ENCODE results near the gene TAL1. TPM values are rescaled to one million over a fixed set of nuclear protein-coding genes. Genes with fewer than 3 reads are reported as not detected.

TAL1 gene
- total and polyA plus RNA-seq, 2 of the 13 experiments (the other 11 are each of a cell fraction or from before 2014, with no cell fraction given) = 0.05 TPM; not detected in 1

DNA sequence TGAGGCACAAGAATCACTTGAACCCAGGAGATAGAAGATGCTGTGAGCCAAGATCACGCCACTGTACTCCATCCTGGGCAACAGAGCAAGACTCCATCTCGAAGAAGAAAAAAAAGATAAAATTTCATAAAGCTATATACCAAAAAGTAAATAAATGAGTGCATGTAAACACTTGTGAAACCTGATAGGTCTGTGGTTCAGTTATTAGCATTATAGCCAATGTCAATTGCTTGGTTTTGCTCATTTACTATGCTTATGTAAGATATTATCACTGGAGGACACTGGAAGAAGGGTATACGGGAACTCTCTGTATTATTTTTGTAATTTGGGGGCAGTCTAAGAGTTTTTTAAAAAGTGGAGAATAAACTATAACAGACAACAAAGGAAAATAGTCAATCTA, 17.7 kb upstream of the TAL1 start:
- FAIRE-seq (no peak), ATAC-seq (no peak), DNase-seq (ENCODE audit: low spot score) (no peak)
- Histone ChIP-seq H3K27me3 (ENCODE audit: control insufficient read depth in 1 of 2, insufficient read depth in 2 of 2, low read length in 2 of 2) (no peaks in the 10 kb centered on the region), H3K36me3 (replicated peaks in 1 of 2; ENCODE audit: control insufficient read depth in 1 of 2, insufficient read depth in 2 of 2, low read length in 2 of 2) (peaks cover 3 to 22% of the 10 kb centered on the region in 2 experiments; a peak in 4 of 5 replicates), H3K79me2 (ENCODE audit: insufficient read depth, low read length) (no peaks in the 10 kb centered on the region), H4K20me1 (ENCODE audit: insufficient read depth, low read length) (no peaks in the 10 kb centered on the region), H3K4me3 (replicated peaks in 1 of 3; ENCODE audit: insufficient read depth in 1 of 3, low read depth in 2 of 3, low read length in 3 of 3) (no peak overlapping the region), H3K4me2 (ENCODE audit: low read depth, low read length) (no peak overlapping the region), H3K9me3 (ENCODE audit: low read length) (no peaks in the 10 kb centered on the region), H2AFZ (ENCODE audit: low read length) (no peak overlapping the region), H3K27ac (ENCODE audit: extremely low read length, insufficient read depth, low read length) (no peak overlapping the region), H3K9ac (ENCODE audit: insufficient read depth, low read depth, low read length) (no peak overlapping the region), H3K4me1 (ENCODE audit: insufficient read depth, low read length) (peaks cover 18% of the 10 kb centered on the region)
- in situ Hi-C loops (cut with HindIII; ENCODE audit: extremely low pct_ligation_motif_present, low pct_unique_long_range_greater_than_20kb) (no loop called here), intact Hi-C loops (cut with micrococcal nuclease; ENCODE audit: unreplicated experiment) (no loop called here)
- no peak for TF ChIP-seq CC2D1A (CRISPR knock-in tag; IDR thresholded peaks at IDR 0.05)
- TF ChIP-seq ZNF446 (CRISPR knock-in tag; IDR thresholded peaks at IDR 0.05) = no peak
- TF ChIP-seq RFX5 (IDR thresholded peaks at IDR 0.05; ENCODE audit: low read depth, low read length) = no peak
- TF ChIP-seq MYNN (CRISPR knock-in tag; IDR thresholded peaks at IDR 0.05; ENCODE audit: low read depth) = no peak
- TF ChIP-seq ZNF230 (CRISPR knock-in tag; IDR thresholded peaks at IDR 0.05) = no peak
- TF ChIP-seq ZNF296 (CRISPR knock-in tag; conservative IDR thresholded peaks at IDR 0.05) = no peak
- no peak for TF ChIP-seq CCDC6 (CRISPR knock-in tag; IDR thresholded peaks at IDR 0.05)
- TF ChIP-seq POLR2AphosphoS5 (IDR thresholded peaks at IDR 0.05; ENCODE audit: low read depth, low read length) = no peak
- no peak for TF ChIP-seq RELA (CRISPR knock-in tag; IDR thresholded peaks at IDR 0.05)
- no peak for TF ChIP-seq HOXD1 (CRISPR knock-in tag; IDR thresholded peaks at IDR 0.05)
- TF ChIP-seq HNRNPH1 (optimal IDR thresholded peaks at IDR 0.05; ENCODE audit: low read depth, low read length) = no peak
- no peak for TF ChIP-seq ZEB1 (IDR thresholded peaks at IDR 0.05; ENCODE audit: insufficient replicate concordance, low read depth)
- TF ChIP-seq ZNF652 (CRISPR knock-in tag; IDR thresholded peaks at IDR 0.05; ENCODE audit: borderline replicate concordance, low read depth) = no peak
- TF ChIP-seq ZNF24 (IDR thresholded peaks at IDR 0.05) = no peak
- no peak for TF ChIP-seq MEF2D (CRISPR knock-in tag; IDR thresholded peaks at IDR 0.05)
- TF ChIP-seq ZNF282 (IDR thresholded peaks at IDR 0.05; ENCODE audit: partially characterized antibody) = no peak
- TF ChIP-seq, protein P1, sequence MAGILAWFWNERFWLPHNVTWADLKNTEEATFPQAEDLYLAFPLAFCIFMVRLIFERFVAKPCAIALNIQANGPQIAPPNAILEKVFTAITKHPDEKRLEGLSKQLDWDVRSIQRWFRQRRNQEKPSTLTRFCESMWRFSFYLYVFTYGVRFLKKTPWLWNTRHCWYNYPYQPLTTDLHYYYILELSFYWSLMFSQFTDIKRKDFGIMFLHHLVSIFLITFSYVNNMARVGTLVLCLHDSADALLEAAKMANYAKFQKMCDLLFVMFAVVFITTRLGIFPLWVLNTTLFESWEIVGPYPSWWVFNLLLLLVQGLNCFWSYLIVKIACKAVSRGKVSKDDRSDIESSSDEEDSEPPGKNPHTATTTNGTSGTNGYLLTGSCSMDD (CRISPR knock-in tag; IDR thresholded peaks at IDR 0.05) = no peak
- TF ChIP-seq, protein P2, sequence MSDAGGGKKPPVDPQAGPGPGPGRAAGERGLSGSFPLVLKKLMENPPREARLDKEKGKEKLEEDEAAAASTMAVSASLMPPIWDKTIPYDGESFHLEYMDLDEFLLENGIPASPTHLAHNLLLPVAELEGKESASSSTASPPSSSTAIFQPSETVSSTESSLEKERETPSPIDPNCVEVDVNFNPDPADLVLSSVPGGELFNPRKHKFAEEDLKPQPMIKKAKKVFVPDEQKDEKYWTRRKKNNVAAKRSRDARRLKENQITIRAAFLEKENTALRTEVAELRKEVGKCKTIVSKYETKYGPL (CRISPR knock-in tag; IDR thresholded peaks at IDR 0.05) = no peak
- TF ChIP-seq YEATS4 (CRISPR knock-in tag; IDR thresholded peaks at IDR 0.05; ENCODE audit: borderline replicate concordance) = no peak
- no peak for TF ChIP-seq FOXM1 (CRISPR knock-in tag; IDR thresholded peaks at IDR 0.05)
- ChIA-PET POLR2A (no interaction called here), CTCF (ENCODE audit: low intra/inter-chr PET ratio, low total read pairs) (no interaction called here)
- no TSS peak for BruUV-seq (replicated peaks)
- 96% methylated on average over 3 of the region's 3 CpGs for WGBS (ENCODE audit: low lambda C conversion rate)
